Measurements from ENCODE around the gene UST. TPM values are rescaled to one million over a fixed set of nuclear protein-coding genes. Genes with fewer than 3 reads are reported as not detected.

The UST gene
- total RNA-seq, 1 experiment from 2014 or later: 32.1 TPM

DNA sequence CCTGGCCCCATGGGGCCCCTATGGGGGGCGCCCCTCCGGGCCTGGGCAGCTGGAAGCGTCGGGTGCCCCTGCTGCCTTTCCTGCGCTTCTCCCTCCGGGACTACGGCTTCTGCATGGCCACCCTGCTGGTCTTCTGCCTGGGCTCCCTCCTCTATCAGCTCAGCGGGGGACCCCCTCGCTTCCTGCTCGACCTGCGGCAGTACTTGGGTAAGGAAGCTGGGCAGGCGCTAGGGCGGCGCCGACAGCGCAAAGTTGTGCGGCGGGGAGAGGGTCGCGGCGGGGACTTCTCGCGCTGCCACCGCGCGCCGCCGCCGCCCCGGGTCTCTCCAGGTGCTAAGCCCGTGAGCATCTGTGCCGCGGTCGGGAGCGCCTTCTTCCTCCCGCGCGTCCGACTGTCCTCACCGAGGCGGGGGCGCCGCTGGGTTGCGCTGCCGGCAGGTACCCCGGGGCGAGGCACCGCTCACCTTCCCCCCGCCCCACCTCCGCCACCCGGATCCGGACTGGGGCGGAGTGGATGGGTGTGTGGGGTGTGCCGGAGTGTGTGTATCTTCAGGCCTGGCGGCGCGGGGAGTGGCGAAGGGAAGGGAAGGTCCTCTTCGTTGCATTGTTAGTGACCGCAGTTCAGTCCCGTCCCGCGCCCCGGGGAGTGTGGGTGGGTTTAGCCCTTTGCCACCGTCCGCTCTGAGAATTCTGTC, 788 bp downstream of the UST start:
- ChIA-PET CTCF (interaction anchor here (0.7 to 2.1 kb wide), 5 partner anchors 12 to 188 kb away, joined by 3 to 12 read pairs (median 4); no protein-coding TSS in a partner anchor), POLR2A (no interaction called here)
- Mint-ChIP-seq H3K36me3 (peaks cover 9% of the 10 kb centered on the region; the same call in 1 of the 2 replicates), H3K4me3 (peak overlapping the region; percentile 93), H3K4me1 (peaks cover 67% of the 10 kb centered on the region), H3K27ac (no peak overlapping the region), H3K9me3 (no peaks in the 10 kb centered on the region), H3K27me3 (ENCODE audit: low read depth) (no peaks in the 10 kb centered on the region; the same call in 1 of the 2 replicates)
- peak; percentile 38 for ATAC-seq
- DNase-seq (ENCODE audit: low spot score): peak; percentile 80
- TF ChIP-seq, protein P1, sequence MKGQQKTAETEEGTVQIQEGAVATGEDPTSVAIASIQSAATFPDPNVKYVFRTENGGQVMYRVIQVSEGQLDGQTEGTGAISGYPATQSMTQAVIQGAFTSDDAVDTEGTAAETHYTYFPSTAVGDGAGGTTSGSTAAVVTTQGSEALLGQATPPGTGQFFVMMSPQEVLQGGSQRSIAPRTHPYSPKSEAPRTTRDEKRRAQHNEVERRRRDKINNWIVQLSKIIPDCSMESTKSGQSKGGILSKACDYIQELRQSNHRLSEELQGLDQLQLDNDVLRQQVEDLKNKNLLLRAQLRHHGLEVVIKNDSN (CRISPR knock-in tag; IDR thresholded peaks at IDR 0.05): 0 out of 2 replicates have a peak, but pooled peaks have one; percentile 8
- TF ChIP-seq SP1 (CRISPR knock-in tag; conservative IDR thresholded peaks at IDR 0.05) (peak; percentile 46; the same call in 1 of the 2 replicates), RELA (CRISPR knock-in tag; IDR thresholded peaks at IDR 0.05; ENCODE audit: borderline replicate concordance) (peak; percentile 77; the same call in 1 of the 2 replicates), SMAD3 (CRISPR knock-in tag; IDR thresholded peaks at IDR 0.05; ENCODE audit: borderline replicate concordance) (peak; percentile 47; the same call in 1 of the 2 replicates), ZNF423 (CRISPR knock-in tag; IDR thresholded peaks at IDR 0.05) (peak; percentile 86), NFE2L1 (CRISPR knock-in tag; IDR thresholded peaks at IDR 0.05) (0 out of 2 replicates have a peak, but pooled peaks have one; percentile 31), TCF7 (CRISPR knock-in tag; IDR thresholded peaks at IDR 0.05; ENCODE audit: low read depth) (peak; percentile 85; the same call in 1 of the 2 replicates), TEAD4 (CRISPR knock-in tag; IDR thresholded peaks at IDR 0.05) (no peak), ATF1 (CRISPR knock-in tag; IDR thresholded peaks at IDR 0.05) (no peak), FOXP1 (CRISPR knock-in tag; IDR thresholded peaks at IDR 0.05; ENCODE audit: borderline replicate concordance) (peak; percentile 53; the same call in 1 of the 2 replicates), GABPB1 (CRISPR knock-in tag; IDR thresholded peaks at IDR 0.05) (no peak)
- TF ChIP-seq, protein P2, sequence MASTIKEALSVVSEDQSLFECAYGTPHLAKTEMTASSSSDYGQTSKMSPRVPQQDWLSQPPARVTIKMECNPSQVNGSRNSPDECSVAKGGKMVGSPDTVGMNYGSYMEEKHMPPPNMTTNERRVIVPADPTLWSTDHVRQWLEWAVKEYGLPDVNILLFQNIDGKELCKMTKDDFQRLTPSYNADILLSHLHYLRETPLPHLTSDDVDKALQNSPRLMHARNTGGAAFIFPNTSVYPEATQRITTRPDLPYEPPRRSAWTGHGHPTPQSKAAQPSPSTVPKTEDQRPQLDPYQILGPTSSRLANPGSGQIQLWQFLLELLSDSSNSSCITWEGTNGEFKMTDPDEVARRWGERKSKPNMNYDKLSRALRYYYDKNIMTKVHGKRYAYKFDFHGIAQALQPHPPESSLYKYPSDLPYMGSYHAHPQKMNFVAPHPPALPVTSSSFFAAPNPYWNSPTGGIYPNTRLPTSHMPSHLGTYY (CRISPR knock-in tag; IDR thresholded peaks at IDR 0.05): no peak
- TF ChIP-seq, protein P3, sequence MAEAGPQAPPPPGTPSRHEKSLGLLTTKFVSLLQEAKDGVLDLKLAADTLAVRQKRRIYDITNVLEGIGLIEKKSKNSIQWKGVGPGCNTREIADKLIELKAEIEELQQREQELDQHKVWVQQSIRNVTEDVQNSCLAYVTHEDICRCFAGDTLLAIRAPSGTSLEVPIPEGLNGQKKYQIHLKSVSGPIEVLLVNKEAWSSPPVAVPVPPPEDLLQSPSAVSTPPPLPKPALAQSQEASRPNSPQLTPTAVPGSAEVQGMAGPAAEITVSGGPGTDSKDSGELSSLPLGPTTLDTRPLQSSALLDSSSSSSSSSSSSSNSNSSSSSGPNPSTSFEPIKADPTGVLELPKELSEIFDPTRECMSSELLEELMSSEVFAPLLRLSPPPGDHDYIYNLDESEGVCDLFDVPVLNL (CRISPR knock-in tag; IDR thresholded peaks at IDR 0.05; ENCODE audit: borderline replicate concordance, low read depth): 0 out of 2 replicates have a peak, but pooled peaks have one; percentile 30
- TF ChIP-seq, protein P4, sequence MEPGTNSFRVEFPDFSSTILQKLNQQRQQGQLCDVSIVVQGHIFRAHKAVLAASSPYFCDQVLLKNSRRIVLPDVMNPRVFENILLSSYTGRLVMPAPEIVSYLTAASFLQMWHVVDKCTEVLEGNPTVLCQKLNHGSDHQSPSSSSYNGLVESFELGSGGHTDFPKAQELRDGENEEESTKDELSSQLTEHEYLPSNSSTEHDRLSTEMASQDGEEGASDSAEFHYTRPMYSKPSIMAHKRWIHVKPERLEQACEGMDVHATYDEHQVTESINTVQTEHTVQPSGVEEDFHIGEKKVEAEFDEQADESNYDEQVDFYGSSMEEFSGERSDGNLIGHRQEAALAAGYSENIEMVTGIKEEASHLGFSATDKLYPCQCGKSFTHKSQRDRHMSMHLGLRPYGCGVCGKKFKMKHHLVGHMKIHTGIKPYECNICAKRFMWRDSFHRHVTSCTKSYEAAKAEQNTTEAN (CRISPR knock-in tag; IDR thresholded peaks at IDR 0.05): peak; percentile 86; the same call in 1 of the 2 replicates
- TF ChIP-seq, protein P5, sequence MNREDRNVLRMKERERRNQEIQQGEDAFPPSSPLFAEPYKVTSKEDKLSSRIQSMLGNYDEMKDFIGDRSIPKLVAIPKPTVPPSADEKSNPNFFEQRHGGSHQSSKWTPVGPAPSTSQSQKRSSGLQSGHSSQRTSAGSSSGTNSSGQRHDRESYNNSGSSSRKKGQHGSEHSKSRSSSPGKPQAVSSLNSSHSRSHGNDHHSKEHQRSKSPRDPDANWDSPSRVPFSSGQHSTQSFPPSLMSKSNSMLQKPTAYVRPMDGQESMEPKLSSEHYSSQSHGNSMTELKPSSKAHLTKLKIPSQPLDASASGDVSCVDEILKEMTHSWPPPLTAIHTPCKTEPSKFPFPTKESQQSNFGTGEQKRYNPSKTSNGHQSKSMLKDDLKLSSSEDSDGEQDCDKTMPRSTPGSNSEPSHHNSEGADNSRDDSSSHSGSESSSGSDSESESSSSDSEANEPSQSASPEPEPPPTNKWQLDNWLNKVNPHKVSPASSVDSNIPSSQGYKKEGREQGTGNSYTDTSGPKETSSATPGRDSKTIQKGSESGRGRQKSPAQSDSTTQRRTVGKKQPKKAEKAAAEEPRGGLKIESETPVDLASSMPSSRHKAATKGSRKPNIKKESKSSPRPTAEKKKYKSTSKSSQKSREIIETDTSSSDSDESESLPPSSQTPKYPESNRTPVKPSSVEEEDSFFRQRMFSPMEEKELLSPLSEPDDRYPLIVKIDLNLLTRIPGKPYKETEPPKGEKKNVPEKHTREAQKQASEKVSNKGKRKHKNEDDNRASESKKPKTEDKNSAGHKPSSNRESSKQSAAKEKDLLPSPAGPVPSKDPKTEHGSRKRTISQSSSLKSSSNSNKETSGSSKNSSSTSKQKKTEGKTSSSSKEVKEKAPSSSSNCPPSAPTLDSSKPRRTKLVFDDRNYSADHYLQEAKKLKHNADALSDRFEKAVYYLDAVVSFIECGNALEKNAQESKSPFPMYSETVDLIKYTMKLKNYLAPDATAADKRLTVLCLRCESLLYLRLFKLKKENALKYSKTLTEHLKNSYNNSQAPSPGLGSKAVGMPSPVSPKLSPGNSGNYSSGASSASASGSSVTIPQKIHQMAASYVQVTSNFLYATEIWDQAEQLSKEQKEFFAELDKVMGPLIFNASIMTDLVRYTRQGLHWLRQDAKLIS (CRISPR knock-in tag; IDR thresholded peaks at IDR 0.05; ENCODE audit: borderline replicate concordance): 0 out of 2 replicates have a peak, but pooled peaks have one; percentile 37
- TF ChIP-seq, protein P6, sequence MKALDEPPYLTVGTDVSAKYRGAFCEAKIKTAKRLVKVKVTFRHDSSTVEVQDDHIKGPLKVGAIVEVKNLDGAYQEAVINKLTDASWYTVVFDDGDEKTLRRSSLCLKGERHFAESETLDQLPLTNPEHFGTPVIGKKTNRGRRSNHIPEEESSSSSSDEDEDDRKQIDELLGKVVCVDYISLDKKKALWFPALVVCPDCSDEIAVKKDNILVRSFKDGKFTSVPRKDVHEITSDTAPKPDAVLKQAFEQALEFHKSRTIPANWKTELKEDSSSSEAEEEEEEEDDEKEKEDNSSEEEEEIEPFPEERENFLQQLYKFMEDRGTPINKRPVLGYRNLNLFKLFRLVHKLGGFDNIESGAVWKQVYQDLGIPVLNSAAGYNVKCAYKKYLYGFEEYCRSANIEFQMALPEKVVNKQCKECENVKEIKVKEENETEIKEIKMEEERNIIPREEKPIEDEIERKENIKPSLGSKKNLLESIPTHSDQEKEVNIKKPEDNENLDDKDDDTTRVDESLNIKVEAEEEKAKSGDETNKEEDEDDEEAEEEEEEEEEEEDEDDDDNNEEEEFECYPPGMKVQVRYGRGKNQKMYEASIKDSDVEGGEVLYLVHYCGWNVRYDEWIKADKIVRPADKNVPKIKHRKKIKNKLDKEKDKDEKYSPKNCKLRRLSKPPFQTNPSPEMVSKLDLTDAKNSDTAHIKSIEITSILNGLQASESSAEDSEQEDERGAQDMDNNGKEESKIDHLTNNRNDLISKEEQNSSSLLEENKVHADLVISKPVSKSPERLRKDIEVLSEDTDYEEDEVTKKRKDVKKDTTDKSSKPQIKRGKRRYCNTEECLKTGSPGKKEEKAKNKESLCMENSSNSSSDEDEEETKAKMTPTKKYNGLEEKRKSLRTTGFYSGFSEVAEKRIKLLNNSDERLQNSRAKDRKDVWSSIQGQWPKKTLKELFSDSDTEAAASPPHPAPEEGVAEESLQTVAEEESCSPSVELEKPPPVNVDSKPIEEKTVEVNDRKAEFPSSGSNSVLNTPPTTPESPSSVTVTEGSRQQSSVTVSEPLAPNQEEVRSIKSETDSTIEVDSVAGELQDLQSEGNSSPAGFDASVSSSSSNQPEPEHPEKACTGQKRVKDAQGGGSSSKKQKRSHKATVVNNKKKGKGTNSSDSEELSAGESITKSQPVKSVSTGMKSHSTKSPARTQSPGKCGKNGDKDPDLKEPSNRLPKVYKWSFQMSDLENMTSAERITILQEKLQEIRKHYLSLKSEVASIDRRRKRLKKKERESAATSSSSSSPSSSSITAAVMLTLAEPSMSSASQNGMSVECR (CRISPR knock-in tag; IDR thresholded peaks at IDR 0.05; ENCODE audit: borderline replicate concordance): peak; percentile 54; the same call in 1 of the 2 replicates

Data from WTC11 (cell line).